Upper lobe of left lung (tissue), 6 donors: ENCODE results near the gene PAPSS1. TPM values are rescaled to one million over a fixed set of nuclear protein-coding genes. Genes with fewer than 3 reads are reported as not detected.
A peak's percentile ranks its signal among the peaks of the same experiment; 100 is the strongest.
"Not testable (repeated sequence)": the region's sequence is repeated elsewhere in the genome, so short reads cannot be mapped to it uniquely, and the experiment has no call there.

Experiments
- ATAC-seq, 2 donors: fragments of 200-7000 bp; cut with Tn5 transposase; one replicate each; pipeline ENCODE4 v1.9.1; 2022; ENCODE audit warnings: mild to moderate bottlenecking in 2 of 2, moderate library complexity in 2 of 2; ENCODE audit not compliant: low FRiP score in 2 of 2
- DNase-seq, 2 donors: peaks; one replicate each; pipeline ENCODE4 v3.0.0-alpha.2; 2019 to 2020
- H3K27ac ChIP-seq, 4 donors: fragments of 200-600 bp; sonication (generic); one replicate each; pipeline ENCODE4 v1.5.1; 2016 to 2019
- H3K27me3 ChIP-seq, 4 donors: fragments of 200-600 bp; sonication (generic); one replicate each; pipeline ENCODE4 v1.5.1; 2017 to 2019
- H3K36me3 ChIP-seq, 4 donors: fragments of 200-600 bp; sonication (generic); one replicate each; pipeline ENCODE4 v1.5.1; 2016 to 2019
- H3K4me1 ChIP-seq, 4 donors: fragments of 200-600 bp; sonication (generic); one replicate each; pipeline ENCODE4 v1.5.1; 2018 to 2019
- H3K4me3 ChIP-seq, 4 donors: fragments of 200-600 bp; sonication (generic); one replicate each; pipeline ENCODE4 v1.5.1; 2017 to 2019; ENCODE audit warnings: mild to moderate bottlenecking in 2 of 4, moderate library complexity in 1 of 4
- H3K9me3 ChIP-seq, 4 donors: fragments of 200-600 bp; sonication (generic); one replicate each; pipeline ENCODE4 v1.5.1; 2018 to 2019
- EP300 ChIP-seq, 4 donors: sonication (generic); formaldehyde crosslinking; IDR thresholded peaks; one replicate each; pipeline ENCODE4 v1.5.1; 2017; ENCODE audit warnings: antibody characterized with exemption in 4 of 4, control low read depth in 2 of 4
- POLR2A ChIP-seq, 4 donors: fragments of 450-650 bp; IDR thresholded peaks; one replicate each; pipeline ENCODE4 v1.5.1; 2016 to 2017; ENCODE audit warnings: antibody characterized with exemption in 4 of 4, mild to moderate bottlenecking in 2 of 4
- POLR2AphosphoS5 ChIP-seq, 2 donors: sonication (generic); formaldehyde crosslinking; IDR thresholded peaks; one replicate each; pipeline ENCODE4 v1.5.1; 2017; ENCODE audit warnings: antibody characterized with exemption in 2 of 2
- WGBS, 2 donors: methylation state at CpG; one replicate each; pipeline ENCODE4 v1.1.5; 2017 to 2018; 5-methylcytosine and 5-hydroxymethylcytosine counted together
- total RNA-seq, 6 donors: library from RNA; depleted of rRNA in 4 of 6; stranded (reverse); fragments of >200 nt in 4 of 6; gene quantifications; one replicate each; pipeline versions ENCODE4 v1.1.0 to v1.2.1, GENCODE V29; 2016 to 2021
- TF ChIP-seq, protein P1 (sequence below), 6 experiments: fragments of 450-650 bp in 4 of 6; fragments of 200-600 bp in 2 of 6; sonication (generic) in 2 of 6; IDR thresholded peaks; one replicate each; pipeline ENCODE4 v1.5.1; 2016 to 2019; ENCODE audit warnings: antibody characterized with exemption in 6 of 6
- donor health status: DM: no; HTN: no; CAD: no; lungs with moderate emphysema.
- donor health status: DM: no; HTN: yes; CAD: no; lungs with severe emphysema.

PAPSS1 gene
- total RNA-seq, 6 donors from 2014 or later = 23.7 to 84.9 (median 55.4) TPM

GRCh38 chr4:107725281-107725859 is 5.3 kb upstream of the PAPSS1 start:
- TF ChIP-seq EP300 (IDR thresholded peaks at IDR 0.05) (no peak), POLR2A (IDR thresholded peaks at IDR 0.05) (no peak), POLR2AphosphoS5 (IDR thresholded peaks at IDR 0.05) (no peak)
- TF ChIP-seq, protein P1, sequence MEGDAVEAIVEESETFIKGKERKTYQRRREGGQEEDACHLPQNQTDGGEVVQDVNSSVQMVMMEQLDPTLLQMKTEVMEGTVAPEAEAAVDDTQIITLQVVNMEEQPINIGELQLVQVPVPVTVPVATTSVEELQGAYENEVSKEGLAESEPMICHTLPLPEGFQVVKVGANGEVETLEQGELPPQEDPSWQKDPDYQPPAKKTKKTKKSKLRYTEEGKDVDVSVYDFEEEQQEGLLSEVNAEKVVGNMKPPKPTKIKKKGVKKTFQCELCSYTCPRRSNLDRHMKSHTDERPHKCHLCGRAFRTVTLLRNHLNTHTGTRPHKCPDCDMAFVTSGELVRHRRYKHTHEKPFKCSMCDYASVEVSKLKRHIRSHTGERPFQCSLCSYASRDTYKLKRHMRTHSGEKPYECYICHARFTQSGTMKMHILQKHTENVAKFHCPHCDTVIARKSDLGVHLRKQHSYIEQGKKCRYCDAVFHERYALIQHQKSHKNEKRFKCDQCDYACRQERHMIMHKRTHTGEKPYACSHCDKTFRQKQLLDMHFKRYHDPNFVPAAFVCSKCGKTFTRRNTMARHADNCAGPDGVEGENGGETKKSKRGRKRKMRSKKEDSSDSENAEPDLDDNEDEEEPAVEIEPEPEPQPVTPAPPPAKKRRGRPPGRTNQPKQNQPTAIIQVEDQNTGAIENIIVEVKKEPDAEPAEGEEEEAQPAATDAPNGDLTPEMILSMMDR (IDR thresholded peaks at IDR 0.05) = no peak
- 87 to 100% methylated on average over 2 to 3 of the region's 3 CpGs for WGBS, 2 donors

DNA sequence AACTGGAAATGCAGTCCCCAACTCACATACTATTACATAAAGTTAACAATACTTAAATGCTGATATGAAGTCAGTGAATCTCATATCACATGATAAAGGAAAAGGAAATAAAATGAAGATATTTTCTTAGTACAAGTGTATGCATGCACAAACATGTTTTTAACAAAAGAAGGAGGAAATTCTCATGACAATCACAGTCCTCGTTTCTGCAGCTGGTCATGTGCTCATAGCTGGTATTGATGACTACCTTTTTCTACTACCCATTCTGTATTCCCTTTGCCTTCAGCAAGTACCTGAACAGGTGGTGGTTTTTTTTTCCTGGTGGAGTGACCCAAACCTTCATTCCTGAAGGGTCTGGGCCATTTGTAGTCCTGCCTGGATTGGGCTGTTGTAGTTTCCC is 3.3 kb upstream of the PAPSS1 start:
- not testable (repeated sequence) for H3K9me3 ChIP-seq
- WGBS, 2 donors = 72 to 86% methylated on average over 1 of the region's 1 CpG

More at GRCh38 chr4:107725281-107725859, 5.3 kb upstream of the PAPSS1 start:
- Histone ChIP-seq H3K36me3 (no peaks in the 10 kb centered on the region), H3K9me3 (no peaks in the 10 kb centered on the region), H3K4me1 (peaks cover 0 to 7% (median 5%) of the 10 kb centered on the region in 4 donors), H3K27me3 (no peaks in the 10 kb centered on the region), H3K4me3 (no peak overlapping the region), H3K27ac (no peak overlapping the region)
- ATAC-seq = no peak
- DNase-seq = no peak

GRCh38 chr4:107721436-107722100 is 1.5 kb upstream of the PAPSS1 start:
- peak; percentile 42 to 81 for DNase-seq
- Histone ChIP-seq H3K27me3 (no peaks in the 10 kb centered on the region), H3K36me3 (no peaks in the 10 kb centered on the region), H3K9me3 (no peaks in the 10 kb centered on the region), H3K4me3 (peak overlapping the region in 3 of 4 donors; percentile 70 to 100 (median 86)), H3K4me1 (peaks cover 9 to 23% (median 15%) of the 10 kb centered on the region in 4 donors), H3K27ac (peak overlapping the region in 2 of 4 donors; percentile 87 to 90)
- 54 to 64% methylated on average over 9 of the region's 9 CpGs for WGBS, 2 donors
- TF ChIP-seq POLR2A (IDR thresholded peaks at IDR 0.05) = no peak
- TF ChIP-seq POLR2AphosphoS5 (IDR thresholded peaks at IDR 0.05) = no peak
- TF ChIP-seq EP300 (IDR thresholded peaks at IDR 0.05) = no peak
- TF ChIP-seq, protein P1 (IDR thresholded peaks at IDR 0.05) = no peak
- ATAC-seq = no peak

More for the DNA sequence above, 3.3 kb upstream of the PAPSS1 start:
- not testable (repeated sequence) for H3K36me3 ChIP-seq, H3K4me3 ChIP-seq, H3K27ac ChIP-seq, H3K27me3 ChIP-seq, ATAC-seq, DNase-seq
- H3K4me1 ChIP-seq = peaks cover 6 to 21% (median 14%) of the 10 kb centered on the region in 4 donors

- Histone ChIP-seq H3K36me3 (no peaks in the 10 kb centered on the region), H3K9me3 (no peaks in the 10 kb centered on the region), H3K4me1 (peaks cover 9 to 23% (median 15%) of the 10 kb centered on the region in 4 donors), H3K27ac (peak overlapping the region; percentile 64 to 90 (median 88)), H3K4me3 (peak overlapping the region; percentile 26 to 100 (median 78)), H3K27me3 (no peaks in the 10 kb centered on the region)
- TF ChIP-seq, protein P1 (IDR thresholded peaks at IDR 0.05) = no peak
- no peak for TF ChIP-seq POLR2A (IDR thresholded peaks at IDR 0.05)
- TF ChIP-seq POLR2AphosphoS5 (IDR thresholded peaks at IDR 0.05) = no peak
- DNase-seq (peak in 1 of 2 donors; percentile 33), ATAC-seq (peak in 1 of 2 donors; percentile 27)
- WGBS, 2 donors = 2 to 9% methylated on average over 16 to 27 of the region's 28 CpGs
These were observed 670 bp downstream of the PAPSS1 start for GRCh38 chr4:107719207-107719921.

DNA sequence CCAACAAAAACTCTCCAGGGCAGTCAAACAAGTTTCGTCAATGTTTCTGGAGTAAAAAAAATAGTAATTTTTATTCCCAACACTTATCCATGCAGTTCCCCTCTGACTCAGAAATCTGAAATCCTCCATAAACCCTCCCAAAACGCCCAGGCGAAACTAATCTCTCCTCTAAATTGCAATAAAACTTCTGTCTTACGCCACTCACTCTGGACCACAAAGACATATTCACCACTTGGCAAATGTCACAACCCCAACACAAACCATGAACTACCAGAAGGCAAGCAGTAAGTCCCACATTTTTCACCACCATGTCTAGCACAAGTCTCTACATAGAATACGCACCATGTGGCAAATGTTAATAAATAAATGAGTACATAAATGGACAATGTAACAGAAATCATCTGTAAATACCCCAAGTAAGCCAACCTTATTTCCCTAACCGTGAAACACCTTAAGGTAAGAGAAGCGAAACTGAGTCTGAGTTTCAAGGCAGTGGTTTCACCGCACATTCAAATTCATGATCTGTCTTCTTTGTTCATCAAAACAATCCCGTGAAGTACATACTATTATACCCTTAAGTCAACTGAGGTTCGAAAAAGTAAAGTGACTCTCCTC is 1.6 kb downstream of the PAPSS1 start:
- H3K4me3 ChIP-seq = peak overlapping the region in 3 of 4 donors; percentile 70 to 100 (median 86)
- H3K36me3 ChIP-seq = no peaks in the 10 kb centered on the region
- no peak for DNase-seq
- H3K27me3 ChIP-seq = no peaks in the 10 kb centered on the region
- H3K4me1 ChIP-seq = peaks cover 9 to 23% (median 15%) of the 10 kb centered on the region in 4 donors
- H3K9me3 ChIP-seq = no peaks in the 10 kb centered on the region
- no peak for ATAC-seq
- H3K27ac ChIP-seq = no peak overlapping the region
- 72 to 80% methylated on average over 10 of the region's 10 CpGs for WGBS, 2 donors
- TF ChIP-seq POLR2AphosphoS5 (IDR thresholded peaks at IDR 0.05) (no peak), POLR2A (IDR thresholded peaks at IDR 0.05) (no peak), EP300 (IDR thresholded peaks at IDR 0.05) (no peak)
- TF ChIP-seq, protein P1 (IDR thresholded peaks at IDR 0.05) = no peak
